ENCODE data around the gene PEPD. TPM values are rescaled to one million over a fixed set of nuclear protein-coding genes. Genes with fewer than 3 reads are reported as not detected.

The PEPD gene
- total RNA-seq, 4 donors from 2014 or later = 92.6 to 323 (median 218) TPM

Other genes starting within 250 kb of the PEPD start
- gene CEBPA, start 219.3 kb downstream of the PEPD start, total RNA-seq = 10 to 100 TPM; 69.4 to 84.2 (median 77.3) TPM
- 10 to 100 TPM; 22.4 to 66.7 (median 46.9) TPM for gene CEBPG, start 148.1 kb downstream of the PEPD start, total RNA-seq
- gene CHST8, start 100.2 kb upstream of the PEPD start, total RNA-seq = not detected

Measured in transverse colon (tissue), 4 donors.